CD4-positive, alpha-beta T cell (primary cell): ENCODE data around the gene HTR4. TPM values are rescaled to one million over a fixed set of nuclear protein-coding genes. Genes with fewer than 3 reads are reported as not detected.
"Not testable (repeated sequence)": the region's sequence is repeated elsewhere in the genome, so short reads cannot be mapped to it uniquely, and the experiment has no call there.

Experiments used
- ATAC-seq: fragments of 200-7000 bp; cut with Tn5 transposase; one replicate; pipeline ENCODE4 v1.10.0; 2022; ENCODE audit warnings: mild to moderate bottlenecking; ENCODE audit not compliant: poor library complexity
- CTCF ChIA-PET: fragments of 350-600 bp; sonication (Branson Sonifier 250); formaldehyde crosslinking; loops from one replicate; lab custom pipeline; 2021; ENCODE audit warnings: antibody characterized with exemption, inconsistent platforms; lab: Charles Lee
- POLR2A ChIA-PET: fragments of 350-600 bp; sonication (Branson Sonifier 250); formaldehyde crosslinking; loops from one replicate; lab custom pipeline; 2021; ENCODE audit warnings: antibody characterized with exemption, inconsistent platforms; lab: Charles Lee
- DNase-seq, 14 experiments: peaks; one replicate each; pipeline ENCODE4 v3.0.0-alpha.2; 2013 to 2020; ENCODE audit warnings: mixed read lengths in 2 of 14
- H3K27ac ChIP-seq, 2 donors: one replicate each; pipeline versions ENCODE4 v1.5.1 to v1.7.0; 2013; ENCODE audit warnings: low read length in 2 of 2, low read depth in 1 of 2, mild to moderate bottlenecking in 1 of 2
- H3K27me3 ChIP-seq, 2 experiments: 1 replicate in 1 of 2; 2 replicates in 1 of 2; pipeline versions ENCODE4 v1.6.1 to v1.7.0; 2013; ENCODE audit warnings: low read length in 2 of 2, control low read depth in 1 of 2, mild to moderate bottlenecking in 1 of 2, moderate library complexity in 1 of 2; ENCODE audit not compliant: insufficient read depth in 2 of 2, control insufficient read depth in 1 of 2
- H3K36me3 ChIP-seq: one replicate; pipeline ENCODE4 v1.6.1; 2013; ENCODE audit warnings: low read length, control low read depth; ENCODE audit not compliant: insufficient read depth
- H3K4me1 ChIP-seq: one replicate; pipeline ENCODE4 v1.6.1; 2013; ENCODE audit warnings: low read length, control low read depth; ENCODE audit not compliant: insufficient read depth
- H3K4me3 ChIP-seq: one replicate; pipeline ENCODE4 v1.5.1; 2013; ENCODE audit warnings: mild to moderate bottlenecking, low read length, moderate library complexity
- H3K9me3 ChIP-seq, 2 experiments: 1 replicate in 1 of 2; 2 replicates in 1 of 2; pipeline versions ENCODE4 v1.6.1 to v1.7.0; 2013; ENCODE audit warnings: low read length in 2 of 2, mild to moderate bottlenecking in 2 of 2, control low read depth in 1 of 2, moderate library complexity in 1 of 2; ENCODE audit not compliant: control insufficient read depth in 1 of 2, insufficient read depth in 1 of 2
- H3K27ac Mint-ChIP-seq: one replicate; pipeline ENCODE4 v1.8.0; 2020; ENCODE audit warnings: mixed read lengths
- H3K27me3 Mint-ChIP-seq: one replicate; pipeline ENCODE4 v1.8.0; 2021; ENCODE audit warnings: mixed read lengths
- H3K36me3 Mint-ChIP-seq: one replicate; pipeline ENCODE4 v1.8.0; 2021; ENCODE audit warnings: low read depth, mixed read lengths
- H3K4me1 Mint-ChIP-seq: one replicate; pipeline ENCODE4 v1.8.0; 2021; ENCODE audit warnings: low read depth, mixed read lengths
- H3K4me3 Mint-ChIP-seq: one replicate; pipeline ENCODE4 v1.8.0; 2020; ENCODE audit warnings: mild to moderate bottlenecking, mixed read lengths
- H3K9me3 Mint-ChIP-seq: one replicate; pipeline ENCODE4 v1.8.0; 2020; ENCODE audit warnings: mixed read lengths
- CTCF ChIP-seq: fragments of 200-600 bp; IDR thresholded peaks from one replicate; pipeline ENCODE4 v1.8.0; 2022; ENCODE audit warnings: antibody characterized with exemption, mild to moderate bottlenecking
- intact Hi-C, 2 experiments: fragments of 100-400 bp; cut with DNase I in 1 of 2; cut with micrococcal nuclease in 1 of 2; formaldehyde crosslinking; loops; one replicate each; pipeline versions ENCODE4 v1.15.1 to v1.9.0; 2023 to 2025; cut with DNase I, micrococcal nuclease
- total RNA-seq, 174 experiments: library from RNA in 2 of 174; stranded (reverse) in 2 of 174; gene quantifications; one replicate each; pipeline ENCODE4 v1.2.3 and lab custom pipeline; 2021 to 2026

HTR4 gene
- total RNA-seq, 2 experiments from 2014 or later: not detected

GRCh38 chr5:148681157-148682057, 27.1 kb upstream of the HTR4 start:
- intact Hi-C loops: no loop called here
- no peaks in the 10 kb centered on the region for H3K9me3 Mint-ChIP-seq
- H3K4me3 Mint-ChIP-seq: no peak overlapping the region
- ChIA-PET CTCF (no interaction called here), POLR2A (no interaction called here)
- Histone ChIP-seq H3K9me3 (no peaks in the 10 kb centered on the region), H3K27me3 (no peaks in the 10 kb centered on the region), H3K4me1 (no peaks in the 10 kb centered on the region), H3K27ac (no peak overlapping the region), H3K4me3 (no peak overlapping the region), H3K36me3 (no peaks in the 10 kb centered on the region)
- H3K27me3 Mint-ChIP-seq: peaks cover 17% of the 10 kb centered on the region
- DNase-seq: no peak
- no peaks in the 10 kb centered on the region for H3K4me1 Mint-ChIP-seq
- H3K27ac Mint-ChIP-seq: no peak overlapping the region
- TF ChIP-seq CTCF: no peak
- H3K36me3 Mint-ChIP-seq: no peaks in the 10 kb centered on the region
- ATAC-seq: no peak

GRCh38 chr5:148673704-148674103, 19.4 kb upstream of the HTR4 start:
- CTCF ChIA-PET, ATAC-seq: not testable (repeated sequence)

GRCh38 chr5:148666353-148666752, 12.0 kb upstream of the HTR4 start:
- Mint-ChIP-seq H3K4me1 (no peaks in the 10 kb centered on the region), H3K27me3 (peaks cover 6% of the 10 kb centered on the region), H3K27ac (no peak overlapping the region), H3K4me3 (no peak overlapping the region), H3K9me3 (no peaks in the 10 kb centered on the region), H3K36me3 (no peaks in the 10 kb centered on the region)
- DNase-seq (no peak), ATAC-seq (no peak)
- CTCF ChIA-PET: no interaction called here
- no peak overlapping the region for H3K4me3 ChIP-seq
- POLR2A ChIA-PET: no interaction called here
- H3K27ac ChIP-seq: no peak overlapping the region
- H3K9me3 ChIP-seq: no peaks in the 10 kb centered on the region
- H3K4me1 ChIP-seq: no peaks in the 10 kb centered on the region
- H3K27me3 ChIP-seq: no peaks in the 10 kb centered on the region
- no peaks in the 10 kb centered on the region for H3K36me3 ChIP-seq
- intact Hi-C loops: no loop called here
- no peak for TF ChIP-seq CTCF

More at GRCh38 chr5:148673704-148674103, 19.4 kb upstream of the HTR4 start:
- H3K4me3 Mint-ChIP-seq, H3K9me3 ChIP-seq, H3K27me3 ChIP-seq, H3K27ac Mint-ChIP-seq, H3K36me3 Mint-ChIP-seq, intact Hi-C loops, POLR2A ChIA-PET, DNase-seq, H3K9me3 Mint-ChIP-seq, H3K4me1 Mint-ChIP-seq, H3K4me3 ChIP-seq, H3K36me3 ChIP-seq, H3K4me1 ChIP-seq, H3K27ac ChIP-seq: not testable (repeated sequence)
- H3K27me3 Mint-ChIP-seq: peaks cover 17% of the 10 kb centered on the region
